HG03095 (cell line): ENCODE results near the gene KRT4.

Source experiments
- ATAC-seq: cut with Tn5 transposase; IDR thresholded peaks from one replicate; pipeline ENCODE4 v1.9.1; 2021; ENCODE audit warnings: moderate library complexity; ENCODE audit not compliant: unreplicated experiment

Gene KRT4

DNA sequence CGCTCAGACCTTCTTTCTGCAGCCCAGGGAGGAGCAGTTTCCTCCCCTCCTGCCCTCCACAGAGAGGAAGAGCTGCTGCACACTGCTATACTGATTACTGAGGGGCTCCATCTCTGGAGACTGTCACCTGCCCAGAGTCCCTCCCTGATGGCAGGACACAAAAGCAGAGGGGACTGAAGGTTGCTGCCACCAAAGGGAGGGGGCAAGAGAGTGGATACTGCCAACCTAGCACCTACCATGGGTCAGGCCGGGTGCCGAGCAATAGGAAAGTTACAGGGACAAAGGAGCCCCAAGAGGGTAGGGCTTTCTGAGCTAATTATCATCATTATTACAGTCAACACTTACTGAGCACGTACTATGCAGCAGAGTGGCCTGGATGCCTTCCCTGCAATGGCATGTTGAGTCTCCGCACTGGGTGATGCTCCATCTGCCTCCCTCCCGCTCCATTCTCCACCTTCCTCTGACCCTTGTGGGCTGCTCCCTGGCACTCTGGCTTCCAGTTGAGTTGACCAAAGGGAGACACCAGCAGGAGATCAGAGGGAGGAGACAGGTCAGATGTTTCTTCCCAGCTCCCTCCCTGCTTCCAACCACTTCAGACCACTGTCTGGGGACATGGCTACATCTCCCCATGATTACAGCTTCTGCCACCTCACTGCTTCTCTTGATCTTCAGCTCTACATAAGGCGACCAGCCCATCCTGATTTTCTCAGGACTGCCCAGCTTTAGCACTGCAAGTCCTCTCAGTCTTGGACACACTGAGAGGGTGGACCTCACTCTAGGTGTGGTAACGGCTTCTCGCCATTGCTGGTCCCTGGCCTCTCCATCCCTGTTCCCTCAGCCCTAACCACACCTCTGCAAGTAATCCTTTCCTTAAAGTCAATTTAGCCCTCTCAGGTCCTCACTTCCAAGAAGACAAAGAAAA lies 22.8 kb upstream of the KRT4 start:
- no peak for ATAC-seq

DNA sequence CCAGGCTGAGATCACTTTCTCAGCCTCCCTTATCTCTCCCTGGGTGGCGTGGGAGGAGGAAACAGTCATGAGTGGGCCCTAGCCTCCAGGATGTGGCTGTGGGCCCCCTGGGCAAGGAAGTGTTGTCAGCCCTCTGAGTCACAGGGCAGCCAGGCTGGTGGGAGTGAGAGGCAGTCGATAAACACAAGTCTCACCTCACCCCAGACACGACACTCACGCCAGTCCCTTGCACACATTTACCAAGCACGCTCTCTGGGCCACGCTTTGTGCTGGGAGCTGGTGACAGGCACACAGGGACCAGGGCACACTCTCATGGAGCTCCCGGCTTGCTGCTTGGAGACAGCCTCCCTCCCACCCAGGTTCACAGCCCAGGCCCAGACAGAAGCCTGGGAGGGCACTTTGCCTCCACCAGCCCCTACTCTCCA lies 22.1 kb upstream of the KRT4 start:
- no peak for ATAC-seq

DNA sequence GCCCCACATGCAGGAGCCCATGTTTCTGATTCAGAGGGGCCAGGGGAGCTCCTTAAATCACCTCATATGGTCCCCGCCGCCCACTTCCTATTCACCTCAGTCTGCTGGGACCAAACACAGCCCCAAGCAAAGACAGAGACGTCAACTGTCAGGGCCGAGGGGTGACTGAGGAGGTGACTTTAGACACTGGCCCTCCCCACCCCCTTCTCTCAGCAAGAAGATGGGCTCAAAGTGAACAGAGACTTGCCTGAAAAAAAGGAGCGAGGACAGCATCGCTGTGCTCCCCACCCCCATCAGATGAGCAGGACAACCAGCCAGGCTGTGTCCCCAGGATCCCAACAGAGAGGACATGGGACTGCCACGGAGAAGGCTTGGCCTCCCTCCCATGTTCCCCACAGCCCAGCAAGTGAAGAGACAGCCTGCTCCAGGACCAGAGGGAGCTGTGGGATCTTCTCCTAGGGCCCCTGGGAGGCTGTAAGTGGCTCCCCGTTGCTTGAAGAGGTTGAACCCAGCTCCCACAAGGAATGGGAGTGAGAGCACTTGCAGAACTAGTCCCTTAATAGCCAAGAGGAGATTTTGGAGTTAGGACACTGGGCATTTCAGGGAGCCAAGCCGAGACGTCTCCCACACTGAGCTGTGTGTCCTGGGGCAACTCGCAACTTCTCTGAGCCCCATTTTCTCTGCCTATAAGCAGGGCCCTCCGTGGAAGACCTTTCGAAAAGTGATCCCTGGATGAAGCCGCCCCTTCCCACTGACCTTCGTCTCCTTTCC lies 21.5 kb upstream of the KRT4 start:
- ATAC-seq, result no peak

DNA sequence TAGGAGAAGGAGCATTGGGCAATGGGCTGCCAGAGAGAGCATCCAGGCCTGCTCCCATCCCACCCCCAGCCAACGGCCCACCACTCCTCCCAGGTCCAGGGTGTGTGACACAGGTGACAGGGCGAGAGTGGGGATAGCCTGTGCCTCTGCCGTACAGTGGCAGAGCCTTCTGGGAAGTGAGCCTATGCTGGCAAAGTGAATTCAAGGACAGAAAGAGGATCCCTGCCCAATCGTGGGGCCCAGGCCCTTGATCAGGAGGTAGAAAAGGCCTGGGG lies 20.7 kb upstream of the KRT4 start:
- ATAC-seq, result no peak

DNA sequence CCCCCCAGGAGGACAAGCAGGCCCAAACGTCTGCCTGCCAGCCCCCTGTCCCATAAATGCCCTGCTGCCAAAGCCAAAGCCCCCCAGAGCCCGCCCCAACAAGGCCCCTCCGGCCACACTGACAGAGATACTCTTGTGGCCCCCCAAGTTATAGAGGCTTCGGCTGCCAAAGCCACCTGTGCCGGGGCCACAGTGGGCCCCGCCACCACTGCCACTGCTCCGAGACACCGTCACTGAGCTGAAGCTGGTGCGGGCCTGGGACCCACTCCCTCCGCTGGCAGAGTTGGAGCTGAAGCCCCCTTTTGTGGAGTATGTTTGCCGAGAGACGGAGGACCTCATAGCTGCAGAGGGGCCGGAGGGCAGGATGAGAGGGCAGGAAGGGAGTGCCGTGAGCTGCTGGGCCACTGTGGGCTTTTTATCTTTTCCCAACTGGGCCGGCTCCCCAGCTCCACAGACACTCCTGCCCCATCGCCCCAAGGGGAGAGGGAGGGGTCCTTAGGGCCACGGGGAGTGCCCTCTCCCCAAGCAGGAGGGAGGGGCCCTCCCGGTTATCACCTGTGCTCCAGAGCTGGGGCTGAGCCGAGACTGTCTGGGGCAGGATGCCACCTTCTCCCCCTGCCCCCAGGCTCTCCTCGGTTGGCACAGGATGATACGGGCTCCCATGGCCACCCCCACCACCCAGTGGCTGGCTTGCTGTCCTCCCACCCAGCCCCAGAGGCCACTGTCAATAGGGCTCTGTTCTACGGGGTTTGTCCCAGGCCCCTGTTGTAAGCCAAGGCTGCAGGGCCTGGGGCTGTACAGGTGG lies 20.2 kb upstream of the KRT4 start, which contains the start of gene KRT79:
TSS of gene KRT79 (minus strand) at position 390 of the 805 bp plus-strand sequence. CDS start at position 339, 51 bp downstream.
- no peak for ATAC-seq

DNA sequence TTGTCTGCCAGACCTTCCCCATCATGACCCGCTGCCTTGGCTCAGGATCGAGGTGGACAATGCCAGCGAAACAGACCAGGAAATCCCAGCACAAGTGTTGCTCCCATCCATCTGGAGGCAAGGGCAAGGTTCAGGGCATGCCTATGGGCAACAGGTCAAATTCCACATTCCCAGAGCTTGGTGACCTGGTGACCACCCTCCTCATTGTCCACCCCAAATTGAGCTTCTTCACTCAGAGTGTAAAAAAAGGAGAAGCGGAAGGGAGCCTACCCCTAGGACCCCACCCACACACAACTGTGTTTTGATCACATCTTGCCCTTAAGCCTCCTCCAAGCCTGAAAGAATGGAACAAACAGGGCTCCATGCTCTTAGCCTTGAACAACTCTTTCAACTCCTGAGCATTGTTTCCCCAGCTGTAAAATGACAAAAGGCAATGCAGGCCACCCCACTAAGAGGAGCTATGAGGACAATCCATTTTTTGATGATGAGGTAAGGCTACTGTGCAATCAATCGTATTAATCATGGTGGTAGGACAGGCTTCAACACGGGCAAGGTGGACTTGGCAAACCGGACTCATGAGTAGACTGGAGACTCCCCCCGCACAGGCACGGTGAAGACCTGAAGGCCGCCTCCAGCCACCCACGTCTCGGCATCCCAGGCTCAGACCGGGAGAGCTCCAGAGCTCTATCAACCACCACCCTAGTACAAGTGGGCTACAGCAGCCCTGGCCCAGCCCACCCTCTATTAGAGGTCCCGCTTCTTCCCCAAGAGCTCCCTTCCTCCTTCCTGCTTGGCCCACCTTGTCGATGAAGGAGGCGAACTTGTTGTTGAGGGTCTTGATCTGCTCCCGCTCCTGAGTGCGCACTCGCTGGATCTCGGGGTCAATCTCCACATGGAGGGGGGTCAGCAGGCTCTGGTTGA lies 19.3 kb upstream of the KRT4 start:
- no peak for ATAC-seq

DNA sequence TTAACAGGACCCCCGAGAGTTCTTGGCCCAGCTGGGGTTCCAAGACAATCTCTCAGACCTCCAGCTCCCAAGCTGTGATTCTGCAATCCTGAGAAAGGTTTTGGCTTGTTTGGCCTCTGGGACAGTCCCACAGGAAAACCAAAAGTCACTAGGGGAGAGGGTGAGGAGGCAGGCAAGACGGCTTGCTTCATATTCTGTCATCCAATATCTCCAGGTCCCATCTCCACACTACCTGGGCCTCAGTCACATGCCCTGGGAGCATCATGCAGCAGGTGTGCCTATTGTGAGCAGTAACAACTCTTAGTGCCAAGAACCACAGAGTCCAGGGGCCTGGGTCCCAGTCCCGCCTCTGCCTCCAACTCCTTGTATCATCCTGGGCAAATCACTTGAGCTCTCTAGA lies 18.5 kb upstream of the KRT4 start:
- ATAC-seq, result no peak

DNA sequence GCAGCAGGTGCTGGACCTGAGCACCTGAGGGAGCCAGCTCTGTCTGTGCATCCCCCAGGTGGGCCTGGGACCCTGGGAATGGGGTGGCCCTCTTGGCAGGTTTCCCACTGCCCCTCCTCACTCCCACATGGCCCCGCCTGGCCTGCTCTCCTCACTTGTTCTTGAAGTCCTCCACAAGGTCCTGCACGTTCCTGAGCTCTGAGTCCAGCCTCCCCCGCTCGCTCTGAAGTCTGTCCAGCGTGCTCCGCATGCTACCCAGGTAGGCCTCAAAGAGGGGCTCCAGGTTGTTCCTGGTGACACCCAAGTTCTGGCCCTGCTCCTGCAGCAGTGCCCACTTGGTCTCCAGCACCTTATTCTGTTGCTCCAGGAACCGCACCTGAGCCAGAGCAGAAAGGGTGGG lies 17.3 kb upstream of the KRT4 start:
- ATAC-seq, result no peak

DNA sequence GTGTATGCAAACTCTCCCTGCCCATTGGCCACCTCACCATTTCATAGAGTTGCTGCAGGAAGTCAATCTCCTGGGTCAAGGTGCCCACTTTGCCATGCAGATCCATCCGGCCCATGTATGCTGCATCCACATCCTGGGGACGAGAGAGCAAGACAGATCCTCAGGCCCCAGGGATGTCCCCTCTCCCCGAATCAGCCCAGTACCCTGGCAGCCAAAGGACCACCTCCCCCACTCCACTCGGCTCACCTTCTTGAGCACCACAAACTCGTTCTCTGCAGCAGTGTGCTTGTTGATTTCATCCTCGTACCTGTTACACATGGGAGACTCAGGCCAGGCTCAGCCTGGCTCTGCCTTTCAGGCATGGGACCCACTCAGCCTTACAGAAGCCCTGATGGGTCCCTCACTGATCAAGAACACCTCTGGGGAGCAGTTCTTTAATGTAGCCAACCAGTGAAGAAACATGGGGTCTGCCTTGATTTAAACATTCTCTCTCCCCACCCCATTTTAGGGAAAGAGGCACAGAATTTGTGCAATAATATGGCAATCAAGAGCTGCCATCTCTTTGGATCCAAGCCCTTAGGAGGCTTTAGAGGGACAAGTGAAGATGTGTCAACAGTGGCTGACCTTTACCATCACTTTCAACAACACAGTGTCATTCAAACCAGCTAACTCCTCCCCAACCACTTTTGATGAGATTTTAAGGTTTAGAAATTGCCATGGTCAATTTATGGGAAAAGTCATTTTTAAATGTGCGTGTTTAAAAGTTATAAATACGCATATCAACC lies 16.3 kb upstream of the KRT4 start:
- ATAC-seq, result no peak

DNA sequence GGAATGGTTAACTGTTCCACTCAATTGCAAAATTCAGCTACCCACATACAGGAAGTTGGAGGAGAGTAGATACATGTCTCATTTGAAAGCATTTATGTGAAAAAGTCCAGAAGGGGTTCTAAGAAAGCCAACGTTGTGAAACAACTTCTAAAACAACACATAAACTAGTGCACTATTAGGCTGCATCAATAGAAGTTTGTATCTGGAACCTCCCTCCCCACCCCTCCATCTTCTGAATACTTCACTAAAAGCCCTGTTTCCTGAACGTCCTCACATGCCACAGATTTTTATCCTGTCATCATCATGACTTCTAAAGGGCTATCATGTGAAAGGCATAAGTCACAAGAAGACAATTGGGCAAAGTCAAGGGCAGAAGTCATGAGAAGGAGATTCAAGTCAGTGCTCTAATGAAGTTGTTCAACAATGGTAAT lies 14.7 kb upstream of the KRT4 start:
- ATAC-seq, result no peak

DNA sequence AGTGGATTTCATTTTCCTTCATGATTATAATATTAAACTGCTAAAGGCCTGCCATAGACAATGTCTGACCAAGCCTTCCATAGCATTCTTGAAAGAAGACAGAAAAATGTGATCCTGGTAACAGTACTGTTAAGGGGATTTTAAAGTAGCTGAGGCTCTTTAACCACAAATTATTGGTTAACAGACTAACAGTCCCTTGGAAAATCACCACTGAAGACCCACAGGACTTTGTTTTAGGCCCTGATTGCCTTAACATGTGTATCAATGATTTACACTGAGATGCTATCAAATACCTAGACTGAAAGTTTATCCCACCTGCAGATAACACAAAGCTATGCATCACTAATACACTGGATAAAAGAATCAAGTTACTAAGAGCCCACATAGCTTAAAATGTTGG lies 14.2 kb upstream of the KRT4 start:
- ATAC-seq, result no peak

DNA sequence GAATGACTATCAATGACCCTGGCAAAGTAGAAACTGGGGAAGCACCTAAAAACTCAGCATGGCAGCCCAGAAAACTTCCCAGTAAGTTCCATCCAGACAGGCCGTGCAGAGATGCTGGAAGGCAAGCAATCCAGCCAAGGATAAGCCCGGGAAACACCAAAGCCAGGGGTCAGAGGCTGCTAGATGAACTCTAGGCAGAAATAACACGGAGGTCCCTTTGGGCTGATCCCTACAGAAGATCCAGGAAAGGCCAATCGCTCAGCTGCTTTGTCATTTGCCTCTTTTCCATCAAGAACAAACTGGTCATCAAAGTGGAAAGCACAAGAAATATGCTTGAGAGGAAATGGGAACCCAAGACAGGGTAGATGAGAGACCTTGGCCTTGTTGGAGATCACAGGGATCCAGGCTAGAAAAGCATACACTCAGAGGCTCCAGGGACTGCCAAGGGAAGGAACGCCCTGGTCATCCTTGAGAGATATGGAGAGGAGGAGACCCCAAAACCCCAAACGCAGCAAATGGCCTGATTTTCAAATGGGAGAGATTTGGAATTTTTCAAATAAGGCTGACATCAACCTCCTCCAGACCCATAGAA lies 13.7 kb upstream of the KRT4 start:
- no peak for ATAC-seq

DNA sequence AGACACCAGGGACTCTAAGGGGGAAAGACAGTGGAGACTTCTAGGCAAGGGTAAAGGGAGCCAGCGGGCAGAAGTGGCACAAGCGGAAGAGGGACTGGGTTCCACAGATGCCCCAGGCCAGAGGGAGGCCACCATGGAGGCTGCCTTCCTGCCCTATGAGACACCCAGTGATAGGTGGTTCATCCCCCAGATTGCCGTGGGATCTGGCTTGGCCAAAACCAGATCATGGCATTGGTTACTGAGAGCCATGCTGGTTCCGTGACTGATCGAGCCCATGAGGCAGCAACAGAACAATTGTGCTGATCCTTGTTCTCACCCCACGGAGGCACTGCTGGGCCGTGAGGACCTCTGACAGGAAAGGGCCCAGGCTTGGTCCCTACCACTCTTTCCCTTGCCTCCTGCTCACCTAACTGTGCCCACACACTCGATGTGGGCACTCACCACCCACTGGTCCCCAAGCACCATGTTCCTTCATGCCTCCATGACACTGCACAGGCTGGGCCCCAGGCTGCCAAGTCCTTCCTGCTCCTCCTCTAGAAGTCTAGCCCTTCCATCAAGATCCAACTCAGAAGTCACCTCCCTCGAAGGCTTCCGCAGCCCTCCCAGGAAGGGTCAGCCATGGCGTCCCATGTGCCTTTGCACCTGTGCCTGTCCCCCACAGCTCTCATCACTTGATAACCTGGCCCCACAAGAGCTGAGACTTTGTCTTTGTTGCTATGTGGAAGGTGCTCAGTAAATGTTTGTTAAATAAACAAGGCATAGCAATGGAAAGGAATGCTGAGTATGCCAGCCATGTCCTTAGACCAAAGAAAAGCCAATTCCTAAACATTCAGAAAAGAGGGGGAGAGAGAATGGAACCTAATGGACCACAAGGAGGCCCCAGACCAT lies 12.9 kb upstream of the KRT4 start:
- no peak for ATAC-seq

DNA sequence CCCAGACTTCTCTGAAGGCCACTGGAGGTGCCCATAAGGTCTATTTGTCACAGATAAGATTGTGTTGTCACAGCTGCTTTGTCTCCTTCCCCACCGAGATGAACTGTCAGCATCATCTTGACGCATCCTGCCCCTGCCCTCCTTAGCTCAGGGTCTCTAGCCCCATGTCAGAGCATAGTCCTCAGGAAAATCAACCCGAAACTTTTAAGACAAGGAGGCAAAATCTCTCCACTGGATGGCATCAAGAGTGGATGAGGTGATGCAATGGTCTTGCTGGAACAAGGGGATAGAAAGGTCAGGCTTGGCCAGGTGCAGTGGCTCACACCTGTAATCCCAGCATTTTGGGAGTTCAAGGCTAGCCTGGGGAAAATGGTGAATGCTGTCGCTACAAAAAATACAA lies 12.0 kb upstream of the KRT4 start:
- no peak for ATAC-seq

DNA sequence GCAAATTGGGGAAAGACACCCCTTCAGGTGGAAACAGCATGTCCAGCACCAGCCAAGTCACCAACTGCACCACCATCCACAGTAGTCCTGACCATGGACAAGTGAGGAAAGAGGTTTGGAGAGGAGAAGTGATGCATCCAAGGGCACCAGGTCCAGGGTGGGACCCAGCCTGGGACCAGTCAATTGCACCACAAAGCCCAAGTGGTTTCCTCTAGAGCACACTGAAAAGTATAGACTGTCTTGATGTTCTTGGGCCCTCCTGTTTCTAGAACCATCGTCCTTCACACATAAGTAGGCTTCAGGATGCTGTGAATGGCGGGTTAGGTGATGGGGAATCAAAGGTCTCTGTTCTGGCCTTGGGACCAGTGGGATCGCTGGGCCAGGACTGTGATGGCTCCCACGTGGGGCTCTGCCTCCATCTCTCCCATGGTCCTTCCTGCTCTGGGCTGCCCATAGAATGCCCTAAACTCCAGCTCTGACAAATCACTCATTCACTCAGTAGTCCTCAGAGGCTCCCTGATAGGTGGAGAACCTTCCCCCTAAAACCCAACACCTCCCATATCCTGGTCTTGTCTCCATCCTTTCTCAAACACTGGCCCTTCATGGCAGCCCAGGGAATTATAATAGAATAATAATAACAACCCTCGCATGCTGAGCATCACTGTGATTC lies 11.0 kb upstream of the KRT4 start:
- ATAC-seq, result no peak

DNA sequence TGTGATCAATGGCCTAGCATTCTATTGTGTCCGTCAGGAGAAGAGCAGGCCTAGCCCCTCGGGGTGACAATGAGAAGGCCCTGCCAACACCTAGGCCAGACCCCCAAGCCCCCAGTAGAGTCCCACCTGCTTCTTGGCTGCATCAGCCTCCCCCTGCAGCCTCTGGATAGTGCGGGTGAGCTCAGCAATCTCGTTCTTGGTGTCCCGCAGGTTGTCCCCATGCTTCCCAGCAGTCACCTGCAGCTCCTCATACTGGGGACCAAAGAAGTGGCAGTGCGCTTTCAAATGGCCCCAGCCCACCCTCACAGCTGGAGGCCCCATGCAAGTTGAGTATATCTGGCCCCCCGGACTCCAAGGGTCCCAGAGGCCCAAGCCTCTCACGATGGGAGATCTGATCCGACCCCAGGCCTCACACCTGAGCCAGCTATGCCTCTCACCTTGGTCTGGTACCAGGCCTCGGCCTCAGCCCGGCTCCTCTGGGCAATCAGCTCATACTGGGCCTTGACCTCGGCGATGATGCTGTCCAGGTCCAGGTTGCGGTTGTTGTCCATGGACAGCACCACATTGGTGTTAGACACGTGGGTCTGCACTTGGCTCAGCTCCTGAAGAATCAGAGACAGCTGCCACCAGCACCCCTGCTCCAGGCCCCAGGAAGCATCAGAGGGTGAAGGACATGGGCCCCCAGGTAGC lies 10.0 kb upstream of the KRT4 start:
- no peak for ATAC-seq
